PC-9 (cell line): Measurements from ENCODE around the gene MZT2B. TPM values are rescaled to one million over a fixed set of nuclear protein-coding genes. Genes with fewer than 3 reads are reported as not detected.
"Not testable (repeated sequence)": the region's sequence is repeated elsewhere in the genome, so short reads cannot be mapped to it uniquely, and the experiment has no call there.

Experiments used
- BruUV-seq: library from RNA; stranded (reverse); fragments of 400-500 nt; replicated peaks from 2 replicates; lab custom pipeline; 2021; lab: Mats Ljungman, UMichigan
- CTCF ChIA-PET: fragments of 300-600 bp; sonication (Branson Sonifier 250); formaldehyde crosslinking; loops from one replicate; lab custom pipeline; 2022; ENCODE audit warnings: antibody characterized with exemption; lab: Charles Lee
- POLR2A ChIA-PET: fragments of 300-600 bp; sonication (Branson Sonifier 250); formaldehyde crosslinking; loops from one replicate; lab custom pipeline; 2022; ENCODE audit warnings: antibody characterized with exemption; ENCODE audit not compliant: unreplicated experiment; lab: Charles Lee
- DNase-seq, 2 experiments: peaks; one replicate each; pipeline versions ENCODE4 v3.0.0 to v3.0.0-alpha.2; 2015 to 2022; ENCODE audit warnings: mixed read lengths in 1 of 2
- H2AFZ ChIP-seq: fragments of 200-600 bp; sonication (generic); 2 replicates; pipeline ENCODE4 v1.8.1; 2017; ENCODE audit warnings: antibody characterized with exemption
- H3F3A ChIP-seq: fragments of 200-600 bp; sonication (generic); 2 replicates; pipeline ENCODE4 v1.8.1; 2017; ENCODE audit warnings: antibody characterized with exemption, mild to moderate bottlenecking, low read depth; ENCODE audit not compliant: insufficient read depth
- H3K27ac ChIP-seq: fragments of 200-600 bp; sonication (generic); 2 replicates; pipeline ENCODE4 v1.6.1; 2016; ENCODE audit warnings: mixed run types
- H3K27me3 ChIP-seq: fragments of 200-600 bp; sonication (generic); 2 replicates; pipeline ENCODE4 v1.6.1; 2016; ENCODE audit warnings: low read depth, mixed run types; ENCODE audit not compliant: insufficient read depth
- H3K36me3 ChIP-seq: fragments of 200-600 bp; sonication (generic); 2 replicates; pipeline ENCODE4 v1.6.1; 2016; ENCODE audit warnings: low read depth, mixed run types
- H3K4me1 ChIP-seq: fragments of 200-600 bp; sonication (generic); replicated peaks from 2 replicates; pipeline ENCODE4 v1.6.1; 2016; ENCODE audit warnings: mixed run types; ENCODE audit not compliant: insufficient read depth
- H3K4me2 ChIP-seq: fragments of 200-600 bp; sonication (generic); 2 replicates; pipeline ENCODE4 v1.6.1; 2017; ENCODE audit warnings: mixed run types
- H3K4me3 ChIP-seq: fragments of 200-600 bp; sonication (generic); 2 replicates; pipeline ENCODE4 v1.6.1; 2016; ENCODE audit warnings: mixed run types
- H3K79me2 ChIP-seq: fragments of 200-600 bp; sonication (generic); 2 replicates; pipeline ENCODE4 v1.6.1; 2017; ENCODE audit warnings: low read depth, mixed run types
- H3K9me2 ChIP-seq: fragments of 200-600 bp; sonication (generic); 2 replicates; pipeline ENCODE4 v1.8.1; 2017; ENCODE audit warnings: mild to moderate bottlenecking; ENCODE audit not compliant: insufficient read depth
- H3K9me3 ChIP-seq: fragments of 200-600 bp; sonication (generic); 2 replicates; pipeline ENCODE4 v1.8.1; 2016; ENCODE audit warnings: low read depth; ENCODE audit not compliant: insufficient read depth
- H4K20me1 ChIP-seq: fragments of 200-600 bp; sonication (generic); 2 replicates; pipeline ENCODE4 v1.8.1; 2017; ENCODE audit not compliant: insufficient read depth
- CTCF ChIP-seq: fragments of 200-600 bp; sonication (generic); conservative IDR thresholded peaks from 2 replicates; pipeline ENCODE4 v1.6.1; 2017; ENCODE audit warnings: mixed run types, antibody characterized with exemption, mild to moderate bottlenecking, moderate library complexity
- EZH2 ChIP-seq: fragments of 200-600 bp; sonication (generic); IDR thresholded peaks from 2 replicates; pipeline ENCODE4 v1.8.0; 2017; ENCODE audit warnings: antibody characterized with exemption, low read depth
- intact Hi-C: fragments of 100-400 bp; cut with micrococcal nuclease; formaldehyde crosslinking; loops from one replicate; pipeline ENCODE4 v1.10.0; 2022; ENCODE audit not compliant: unreplicated experiment
- total RNA-seq: library from RNA; stranded (reverse); gene quantifications from 2 replicates; pipeline ENCODE4 v1.2.3, GENCODE V29; 2021

Gene MZT2B
- total RNA-seq, 1 experiment from 2014 or later, result 313 TPM

- TF ChIP-seq CTCF (no peak), EZH2 (no peak)
- Histone ChIP-seq H3K4me2 (no peak overlapping the region), H3K27ac (no peak overlapping the region), H3K36me3 (no peaks in the 10 kb centered on the region), H3K27me3 (peaks cover 24% of the 10 kb centered on the region), H3F3A (no peaks in the 10 kb centered on the region), H2AFZ (no peak overlapping the region), H3K9me2 (no peaks in the 10 kb centered on the region), H3K79me2 (no peaks in the 10 kb centered on the region), H3K4me3 (no peak overlapping the region), H4K20me1 (no peaks in the 10 kb centered on the region), H3K4me1 (no peaks in the 10 kb centered on the region), H3K9me3 (no peaks in the 10 kb centered on the region)
- intact Hi-C loops, result no loop called here
- DNase-seq, result no peak
- BruUV-seq, result no TSS peak
- ChIA-PET POLR2A (no interaction called here), CTCF (no interaction called here)
These were observed 49.6 kb downstream of the MZT2B start for GRCh38 chr2:130231656-130232055.

GRCh38 chr2:130233066-130233465 lies 51.0 kb downstream of the MZT2B start:
- H3F3A ChIP-seq, DNase-seq, POLR2A ChIA-PET, H3K4me1 ChIP-seq, H2AFZ ChIP-seq, H3K9me3 ChIP-seq, H3K4me2 ChIP-seq, CTCF ChIA-PET, H3K4me3 ChIP-seq, intact Hi-C loops, H3K27ac ChIP-seq, H4K20me1 ChIP-seq, H3K36me3 ChIP-seq, H3K9me2 ChIP-seq, BruUV-seq, H3K79me2 ChIP-seq: not testable (repeated sequence)
- peaks cover 24% of the 10 kb centered on the region for H3K27me3 ChIP-seq

GRCh38 chr2:130239581-130239980 lies 57.5 kb downstream of the MZT2B start:
- CTCF ChIA-PET, H3K4me2 ChIP-seq, H3K27me3 ChIP-seq, H3F3A ChIP-seq, H4K20me1 ChIP-seq, H2AFZ ChIP-seq, H3K36me3 ChIP-seq, H3K79me2 ChIP-seq, H3K4me3 ChIP-seq, intact Hi-C loops, H3K9me3 ChIP-seq, H3K4me1 ChIP-seq, POLR2A ChIA-PET, DNase-seq, H3K9me2 ChIP-seq, BruUV-seq, H3K27ac ChIP-seq: not testable (repeated sequence)

Other genes with a start within 250 kb of the MZT2B start
- not detected in 2 replicates for gene RAB6C, start 202.6 kb upstream of the MZT2B start, total RNA-seq
- not detected in 2 replicates for gene POTEF, start 53.0 kb upstream of the MZT2B start, total RNA-seq
- 1.9 and 2.4 TPM in 2 replicates for gene CCDC74B, start 37.1 kb upstream of the MZT2B start, total RNA-seq
- gene SMPD4, start 660 bp upstream of the MZT2B start, total RNA-seq, result 77.9 and 84.1 TPM in 2 replicates
- gene TUBA3E, start 16.2 kb downstream of the MZT2B start, total RNA-seq, result not detected in 2 replicates
- 76.8 and 82.6 TPM in 2 replicates for gene IMP4, start 160.6 kb downstream of the MZT2B start, total RNA-seq
- gene PTPN18, start 173.8 kb downstream of the MZT2B start, total RNA-seq, result 54.5 and 55.9 TPM in 2 replicates